ENCODE results near the gene GFOD2. TPM values are rescaled to one million over a fixed set of nuclear protein-coding genes. Genes with fewer than 3 reads are reported as not detected.

Gene GFOD2
- total RNA-seq, 2 donors from 2014 or later = 15.8 to 18.1 TPM

GRCh38 chr16:67736858-67737257 is 17.7 kb upstream of the GFOD2 start:
- Histone ChIP-seq H3K9me3 (no peaks in the 10 kb centered on the region), H3K27me3 (no peaks in the 10 kb centered on the region), H3K27ac (no peak overlapping the region), H3K4me3 (no peak overlapping the region), H3K4me1 (no peaks in the 10 kb centered on the region), H3K36me3 (replicated peaks in 1 of 2; ENCODE audit: insufficient read depth in 1 of 2, low read depth in 2 of 2) (peaks cover 0 to 9% of the 10 kb centered on the region in 2 donors)
- no peak for DNase-seq
- no peak for ATAC-seq
- intact Hi-C loops (cut with DNase I) = no loop called here
- 95 to 97% methylated on average over 4 of the region's 4 CpGs for WGBS, 2 donors
- TF ChIP-seq POLR2A (IDR thresholded peaks at IDR 0.05) (no peak), CTCF (IDR thresholded peaks at IDR 0.05) (no peak)

- Histone ChIP-seq H3K27me3 (no peaks in the 10 kb centered on the region), H3K4me1 (no peaks in the 10 kb centered on the region), H3K9me3 (no peaks in the 10 kb centered on the region), H3K36me3 (replicated peaks in 1 of 2; ENCODE audit: insufficient read depth in 1 of 2, low read depth in 2 of 2) (peaks cover 9 to 10% of the 10 kb centered on the region in 2 donors), H3K27ac (no peak overlapping the region), H3K4me3 (no peak overlapping the region)
- no peak for ATAC-seq
- no peak for DNase-seq
- intact Hi-C loops (cut with DNase I) = no loop called here
- TF ChIP-seq CTCF (IDR thresholded peaks at IDR 0.05) = no peak
- TF ChIP-seq POLR2A (IDR thresholded peaks at IDR 0.05) = no peak
- WGBS, 2 donors = 92 to 100% methylated on average over 3 to 9 of the region's 9 CpGs
These were observed 15.7 kb upstream of the GFOD2 start for GRCh38 chr16:67734731-67735201.

GRCh38 chr16:67733734-67734470 is 14.8 kb upstream of the GFOD2 start:
- TF ChIP-seq CTCF (IDR thresholded peaks at IDR 0.05) (no peak), POLR2A (IDR thresholded peaks at IDR 0.05) (no peak)
- H3K4me3 ChIP-seq = no peak overlapping the region
- 95 to 97% methylated on average over 4 to 5 of the region's 5 CpGs for WGBS, 2 donors
- H3K4me1 ChIP-seq = no peaks in the 10 kb centered on the region
- H3K27ac ChIP-seq = no peak overlapping the region
- ATAC-seq (no peak), DNase-seq (no peak)
- H3K9me3 ChIP-seq = no peaks in the 10 kb centered on the region
- intact Hi-C loops (cut with DNase I) = no loop called here
- no peaks in the 10 kb centered on the region for H3K27me3 ChIP-seq
- H3K36me3 ChIP-seq (replicated peaks in 1 of 2; ENCODE audit: insufficient read depth in 1 of 2, low read depth in 2 of 2) = peaks cover 10 to 18% of the 10 kb centered on the region in 2 donors

- DNase-seq (peak in 1 of 4 donors; percentile 10), ATAC-seq (no peak)
- Histone ChIP-seq H3K27me3 (no peaks in the 10 kb centered on the region), H3K4me1 (no peaks in the 10 kb centered on the region), H3K36me3 (replicated peaks in 1 of 2; ENCODE audit: insufficient read depth in 1 of 2, low read depth in 2 of 2) (peaks cover 10 to 25% of the 10 kb centered on the region in 2 donors), H3K4me3 (no peak overlapping the region), H3K9me3 (no peaks in the 10 kb centered on the region), H3K27ac (no peak overlapping the region)
- intact Hi-C loops (cut with DNase I) = no loop called here
- no peak for TF ChIP-seq POLR2A (IDR thresholded peaks at IDR 0.05)
- TF ChIP-seq CTCF (IDR thresholded peaks at IDR 0.05) = no peak
- WGBS, 2 donors = 85% methylated on average over 4 of the region's 4 CpGs
These were observed 12.6 kb upstream of the GFOD2 start for GRCh38 chr16:67731753-67732095.

Measured in body of pancreas (tissue), 4 donors.